GM20000 (cell line): ENCODE data around the gene ATF7IP.
"Not testable (repeated sequence)": the region's sequence is repeated elsewhere in the genome, so short reads cannot be mapped to it uniquely, and the experiment has no call there.

Source experiments
- DNase-seq: peaks from one replicate; pipeline ENCODE4 v3.0.0; 2012; ENCODE audit warnings: low spot score
- CTCF ChIP-seq: IDR thresholded peaks from 2 replicates; pipeline ENCODE4 v1.5.1; 2012; ENCODE audit warnings: mild to moderate bottlenecking, control low read depth; ENCODE audit errors: extremely low read depth, missing control alignments

Gene ATF7IP

DNA sequence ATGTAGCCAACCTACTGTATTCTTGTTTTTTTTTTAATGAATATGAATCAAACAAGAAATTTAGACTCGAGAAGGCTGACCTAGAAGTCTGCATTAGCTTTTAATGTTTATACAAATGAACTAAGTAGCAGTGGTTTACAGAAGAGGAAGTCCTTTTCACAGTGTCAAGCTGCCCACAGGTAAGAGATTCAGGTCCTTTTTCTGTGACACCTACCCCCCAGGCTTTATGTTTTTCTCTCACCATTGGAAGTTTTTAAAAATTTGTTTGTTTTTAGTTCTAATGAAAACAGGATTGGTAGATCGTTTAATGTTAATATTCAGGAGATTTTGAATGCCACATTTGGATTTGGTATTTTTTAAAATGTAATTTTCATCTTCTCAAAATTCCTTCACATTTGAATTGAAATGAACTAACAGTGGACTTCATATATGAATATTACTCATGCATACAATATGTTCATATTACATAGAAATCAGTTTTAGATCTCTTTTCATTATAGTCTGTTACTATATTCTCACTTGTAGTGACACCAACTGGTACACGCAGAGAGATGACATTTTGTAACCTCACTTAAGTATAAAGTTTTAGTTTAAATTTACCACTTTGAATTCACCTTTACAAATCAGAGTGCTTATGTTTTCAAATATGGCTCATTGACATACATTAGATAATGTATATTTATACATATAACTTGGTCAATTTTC is 29.7 kb downstream of the ATF7IP start:
- DNase-seq, result no peak
- no peak for TF ChIP-seq CTCF

DNA sequence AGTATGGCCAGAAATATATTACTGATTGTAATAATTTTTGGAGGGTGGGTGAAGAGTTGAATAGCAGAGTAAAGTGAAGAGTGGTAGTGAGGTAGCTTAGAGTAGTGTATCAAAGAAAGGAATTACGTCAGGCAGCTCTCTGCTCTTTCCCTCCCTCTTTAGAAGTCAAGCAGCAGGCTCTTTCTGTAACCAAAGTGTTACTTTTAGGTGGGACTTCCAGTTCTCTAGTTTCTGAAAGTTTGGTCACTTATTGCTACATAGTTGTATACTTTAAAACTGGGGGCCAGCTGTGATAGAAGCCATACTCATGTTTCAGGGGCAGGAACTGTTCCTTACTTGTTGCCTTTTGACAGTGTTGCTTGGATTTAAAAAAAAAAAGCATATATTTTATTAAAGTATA is 30.6 kb downstream of the ATF7IP start:
- DNase-seq, result peak; percentile 29

GRCh38 chr12:14399871-14400270 is 34.4 kb downstream of the ATF7IP start:
- DNase-seq, result no peak
- no peak for TF ChIP-seq CTCF

More for the DNA sequence above, 30.6 kb downstream of the ATF7IP start:
- TF ChIP-seq CTCF, result no peak

- no peak for TF ChIP-seq CTCF
- no peak for DNase-seq
Measured at GRCh38 chr12:14400599-14400998, 35.1 kb downstream of the ATF7IP start.

DNA sequence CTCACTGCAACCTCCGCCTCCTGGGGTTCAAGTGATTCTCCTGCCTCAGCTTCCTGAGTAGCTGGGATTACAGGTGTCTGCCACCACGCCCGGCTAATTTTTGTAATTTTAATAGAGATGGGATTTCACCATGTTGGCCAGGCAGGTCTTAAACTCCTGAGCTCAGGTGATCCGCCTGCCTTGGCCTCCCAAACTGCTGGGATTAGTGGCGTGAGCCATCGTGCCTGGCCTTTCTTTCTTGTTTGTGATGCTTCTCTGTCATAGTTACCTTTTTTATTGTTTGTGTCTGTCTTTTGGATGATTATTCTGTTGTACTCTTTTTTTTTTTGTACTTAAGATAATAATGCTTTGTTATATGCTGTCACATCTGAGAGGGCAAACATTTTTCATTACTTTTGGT is 35.8 kb downstream of the ATF7IP start:
- not testable (repeated sequence) for DNase-seq

GRCh38 chr12:14402697-14403096 is 37.2 kb downstream of the ATF7IP start:
- TF ChIP-seq CTCF, result no peak

DNA sequence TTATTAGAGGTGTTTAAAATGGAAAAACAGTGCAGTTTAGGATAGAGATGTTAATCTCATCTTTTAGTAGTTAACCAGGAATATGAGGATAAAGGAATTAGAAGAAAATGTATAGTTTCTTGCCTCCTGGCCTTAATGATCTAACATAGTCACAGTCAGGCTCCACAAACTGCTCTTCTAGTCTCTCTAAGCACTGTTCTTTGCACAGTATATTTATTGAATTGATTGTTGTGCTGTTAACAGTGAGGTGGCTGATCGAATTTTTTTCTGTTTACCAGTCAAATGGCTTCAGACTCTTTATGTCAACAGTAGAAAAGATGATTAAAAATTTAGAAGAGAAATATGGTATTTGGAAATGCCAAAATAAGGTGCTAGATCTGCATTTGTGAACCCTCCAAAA is 37.8 kb downstream of the ATF7IP start:
- no peak for DNase-seq
- TF ChIP-seq CTCF, result no peak

More at GRCh38 chr12:14402697-14403096, 37.2 kb downstream of the ATF7IP start:
- DNase-seq, result no peak

GRCh38 chr12:14403711-14404196 is 38.3 kb downstream of the ATF7IP start:
- no peak for TF ChIP-seq CTCF
- peak; percentile 34 for DNase-seq

GRCh38 chr12:14405407-14405806 is 39.9 kb downstream of the ATF7IP start:
- not testable (repeated sequence) for DNase-seq
